ENCODE data around the gene SH2D3A.
"Not testable (repeated sequence)": the region's sequence is repeated elsewhere in the genome, so short reads cannot be mapped to it uniquely, and the experiment has no call there.

The SH2D3A gene

GRCh38 chr19:6708913-6709312, 58.3 kb downstream of the SH2D3A start:
- H3K27ac Mint-ChIP-seq; H3K36me3 Mint-ChIP-seq (ENCODE audit: low read depth); H3K4me1 Mint-ChIP-seq (ENCODE audit: low read depth); H3K9me3 Mint-ChIP-seq; H3K4me3 Mint-ChIP-seq: not testable (repeated sequence)
- peaks cover 33% of the 10 kb centered on the region for H3K27me3 Mint-ChIP-seq

DNA sequence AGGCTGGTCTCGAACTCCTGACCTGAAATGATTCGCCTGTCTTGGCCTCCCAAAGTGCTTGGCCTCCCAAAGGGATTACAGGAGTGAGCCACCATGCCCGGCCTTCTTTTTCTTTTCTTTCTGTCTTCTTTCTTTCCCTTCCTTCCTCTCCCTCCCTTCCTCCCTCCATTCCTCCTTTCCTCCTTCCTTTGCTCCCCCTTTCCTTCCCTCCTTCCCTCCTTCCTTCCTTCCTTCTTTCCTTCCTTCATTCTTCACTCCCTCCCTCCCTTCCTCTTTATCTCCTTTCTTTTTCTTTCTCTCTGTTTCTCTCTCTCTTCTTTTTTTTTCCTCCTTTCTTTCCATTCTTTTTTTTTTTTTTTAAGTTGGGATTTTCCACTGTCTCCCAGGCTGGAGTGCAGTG, 58.9 kb downstream of the SH2D3A start:
- Mint-ChIP-seq H3K27ac (no peak overlapping the region), H3K36me3 (ENCODE audit: low read depth) (no peaks in the 10 kb centered on the region), H3K27me3 (peaks cover 33% of the 10 kb centered on the region), H3K4me1 (ENCODE audit: low read depth) (peaks cover 8% of the 10 kb centered on the region), H3K9me3 (no peaks in the 10 kb centered on the region), H3K4me3 (no peak overlapping the region)

DNA sequence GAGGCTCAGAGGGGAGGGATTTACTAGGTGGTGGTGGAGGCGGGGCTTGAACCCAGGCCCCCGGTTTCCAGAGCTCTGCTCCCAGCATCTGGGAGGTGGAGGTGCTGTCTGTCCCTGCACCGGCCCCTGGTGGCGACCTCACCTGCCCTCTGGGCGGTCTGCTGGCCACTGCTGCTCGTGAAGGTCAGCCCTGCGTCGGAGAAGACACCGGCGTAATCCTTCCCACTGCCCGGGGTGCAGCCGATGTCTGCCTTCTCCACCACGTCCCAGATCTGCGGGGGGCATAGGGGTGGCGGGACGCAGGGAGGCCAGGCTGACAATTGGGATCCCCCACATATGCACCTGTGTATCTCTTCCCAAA, 59.6 kb downstream of the SH2D3A start:
- no peaks in the 10 kb centered on the region for H3K9me3 Mint-ChIP-seq
- H3K4me1 Mint-ChIP-seq (ENCODE audit: low read depth), result peaks cover 8% of the 10 kb centered on the region
- peaks cover 33% of the 10 kb centered on the region for H3K27me3 Mint-ChIP-seq
- no peaks in the 10 kb centered on the region for H3K36me3 Mint-ChIP-seq (ENCODE audit: low read depth)
- H3K27ac Mint-ChIP-seq, result no peak overlapping the region
- H3K4me3 Mint-ChIP-seq, result no peak overlapping the region

DNA sequence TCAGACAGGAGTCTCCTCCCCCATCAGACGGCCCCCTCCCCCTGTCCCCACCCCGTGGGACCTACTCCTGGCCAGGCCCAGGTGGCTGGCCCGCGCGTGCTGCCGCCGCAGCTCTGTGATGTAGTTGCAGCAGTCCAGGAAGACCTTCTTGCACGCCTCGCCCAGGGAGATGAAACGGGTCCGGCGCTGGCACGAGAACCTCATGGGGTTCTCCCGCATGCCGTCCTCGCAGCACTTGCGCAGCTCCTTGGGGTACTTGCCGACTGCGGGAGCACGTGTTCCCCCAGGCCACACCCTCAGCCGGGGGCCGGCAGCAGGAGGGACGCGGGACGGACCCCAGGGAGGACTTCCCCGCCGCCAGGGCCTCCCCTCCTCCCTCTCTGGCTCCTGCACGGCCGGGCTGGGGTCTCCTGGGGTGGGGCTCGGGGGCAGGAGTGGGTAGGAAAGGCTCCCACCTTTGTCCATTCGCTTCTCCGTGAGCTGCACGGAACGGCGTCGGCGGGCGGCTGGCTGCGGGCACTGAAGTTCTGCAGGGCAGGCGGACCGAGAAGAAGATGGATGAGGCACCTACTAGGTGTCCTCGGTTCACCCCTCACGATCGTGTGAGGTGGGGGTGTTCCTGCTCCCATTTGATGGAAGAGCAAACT, 60.1 kb downstream of the SH2D3A start:
- H3K27me3 Mint-ChIP-seq, result peaks cover 33% of the 10 kb centered on the region
- H3K4me1 Mint-ChIP-seq (ENCODE audit: low read depth), result peaks cover 8% of the 10 kb centered on the region
- H3K36me3 Mint-ChIP-seq (ENCODE audit: low read depth), result no peaks in the 10 kb centered on the region
- H3K9me3 Mint-ChIP-seq, result no peaks in the 10 kb centered on the region
- no peak overlapping the region for H3K4me3 Mint-ChIP-seq
- no peak overlapping the region for H3K27ac Mint-ChIP-seq

- peaks cover 8% of the 10 kb centered on the region for H3K4me1 Mint-ChIP-seq (ENCODE audit: low read depth)
- H3K36me3 Mint-ChIP-seq (ENCODE audit: low read depth), result no peaks in the 10 kb centered on the region
- peaks cover 31% of the 10 kb centered on the region for H3K27me3 Mint-ChIP-seq
- H3K9me3 Mint-ChIP-seq, result no peaks in the 10 kb centered on the region
- H3K4me3 Mint-ChIP-seq, result no peak overlapping the region
- H3K27ac Mint-ChIP-seq, result no peak overlapping the region
Observed at GRCh38 chr19:6706633-6706958, 60.6 kb downstream of the SH2D3A start.

GRCh38 chr19:6705931-6706632, 61.2 kb downstream of the SH2D3A start:
- H3K9me3 Mint-ChIP-seq, result no peaks in the 10 kb centered on the region
- peaks cover 8% of the 10 kb centered on the region for H3K4me1 Mint-ChIP-seq (ENCODE audit: low read depth)
- peaks cover 26% of the 10 kb centered on the region for H3K27me3 Mint-ChIP-seq
- no peak overlapping the region for H3K27ac Mint-ChIP-seq
- H3K36me3 Mint-ChIP-seq (ENCODE audit: low read depth), result no peaks in the 10 kb centered on the region
- no peak overlapping the region for H3K4me3 Mint-ChIP-seq

Data from stimulated activated naive CD8-positive, alpha-beta T cell treated with anti-CD3 and anti-CD28 coated beads, Interleukin-15, Interleukin-2, amounts not matched to agents 100 ng/mL and 50 ng/mL, for 24 hours (primary cell).